ENCODE measurements around the gene SPCS2.
"Not testable (repeated sequence)": the region's sequence is repeated elsewhere in the genome, so short reads cannot be mapped to it uniquely, and the experiment has no call there.

SPCS2 gene

DNA sequence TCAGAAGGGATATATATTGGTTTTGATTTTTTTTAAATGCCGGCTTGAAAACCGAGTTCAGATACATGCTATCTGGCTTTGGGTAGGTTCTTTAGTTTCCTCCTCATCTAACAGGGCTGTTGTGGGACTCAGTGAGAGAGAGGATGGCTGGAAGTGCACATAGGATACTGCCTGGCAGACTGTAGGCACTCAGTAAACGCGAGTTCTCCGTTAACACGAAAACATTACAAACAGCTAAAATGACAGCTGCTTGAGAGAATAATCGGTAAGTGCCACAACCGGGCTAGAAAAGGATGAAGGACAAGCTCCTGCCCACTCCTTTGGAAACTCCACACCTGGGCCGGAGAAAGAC lies 544 bp upstream of the SPCS2 start:
- DNase-seq (ENCODE audit: extremely low spot score, insufficient read length, low read depth) (no peak), FAIRE-seq (no peak)

GRCh38 chr11:74949753-74950137 lies 679 bp downstream of the SPCS2 start:
- DNase-seq (ENCODE audit: extremely low spot score, insufficient read length, low read depth) (no peak), FAIRE-seq (no peak)

GRCh38 chr11:74950374-74950969 lies 1.4 kb downstream of the SPCS2 start:
- DNase-seq (ENCODE audit: extremely low spot score, insufficient read length, low read depth) (no peak), FAIRE-seq (peak; percentile 76)

DNA sequence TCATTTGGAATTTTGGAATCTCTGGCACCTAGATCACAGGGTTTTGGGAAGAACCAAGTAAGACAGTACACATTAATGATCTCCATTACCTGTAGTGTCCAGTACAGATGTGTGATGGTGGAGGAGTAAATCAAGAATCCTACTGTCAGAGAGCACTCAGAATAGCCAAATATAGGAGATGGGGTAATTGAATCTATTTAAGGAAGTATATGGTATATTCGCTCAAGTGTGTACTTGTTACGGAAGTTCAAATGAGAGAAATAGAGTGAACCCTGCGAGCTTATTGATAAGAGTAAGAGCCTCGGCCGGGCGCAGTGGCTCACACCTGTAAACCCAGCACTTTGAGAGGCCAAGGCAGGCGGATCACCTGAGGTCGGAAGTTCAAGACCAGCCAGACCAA lies 2.2 kb downstream of the SPCS2 start:
- DNase-seq (ENCODE audit: extremely low spot score, insufficient read length, low read depth) (no peak), FAIRE-seq (no peak)

- FAIRE-seq (no peak), DNase-seq (ENCODE audit: extremely low spot score, insufficient read length, low read depth) (no peak)
These were observed 3.7 kb downstream of the SPCS2 start for GRCh38 chr11:74952752-74953151.

GRCh38 chr11:74953451-74953850 lies 4.4 kb downstream of the SPCS2 start:
- DNase-seq (ENCODE audit: extremely low spot score, insufficient read length, low read depth) (no peak), FAIRE-seq (peak; percentile 60)

- FAIRE-seq (peak; percentile 21), DNase-seq (ENCODE audit: extremely low spot score, insufficient read length, low read depth) (no peak)
These were observed 5.1 kb downstream of the SPCS2 start for GRCh38 chr11:74954199-74954598.

DNA sequence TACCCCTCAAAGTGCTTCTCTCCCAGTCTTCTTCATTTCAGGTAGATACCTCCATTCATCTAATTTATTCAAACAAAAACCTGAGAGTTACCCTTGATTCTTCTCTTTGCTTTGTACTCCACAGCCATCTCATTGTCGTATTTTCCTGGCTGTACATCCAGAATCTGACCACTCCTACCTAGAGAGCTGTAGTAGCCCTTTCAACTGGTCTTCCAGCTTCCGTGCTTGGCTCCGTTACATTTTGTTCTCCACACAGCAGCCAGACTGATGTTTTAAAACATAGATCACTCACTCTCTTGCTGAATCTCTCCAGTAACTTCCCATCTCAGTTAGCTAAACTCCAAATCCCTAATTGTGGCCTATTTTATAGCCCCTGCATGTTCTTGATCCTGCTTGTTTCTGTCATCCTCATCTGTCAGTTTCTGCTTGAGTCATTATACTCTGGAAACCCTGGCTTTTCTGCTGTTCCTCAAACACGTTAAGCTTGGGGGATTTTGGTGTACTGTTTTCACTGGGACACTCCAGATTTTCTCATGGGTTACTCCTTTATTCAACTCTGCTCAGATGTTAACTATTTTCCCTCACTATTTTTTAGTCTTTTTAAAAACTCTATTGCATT lies 7.4 kb downstream of the SPCS2 start:
- no peak for DNase-seq (ENCODE audit: extremely low spot score, insufficient read length, low read depth)
- no peak for FAIRE-seq

DNA sequence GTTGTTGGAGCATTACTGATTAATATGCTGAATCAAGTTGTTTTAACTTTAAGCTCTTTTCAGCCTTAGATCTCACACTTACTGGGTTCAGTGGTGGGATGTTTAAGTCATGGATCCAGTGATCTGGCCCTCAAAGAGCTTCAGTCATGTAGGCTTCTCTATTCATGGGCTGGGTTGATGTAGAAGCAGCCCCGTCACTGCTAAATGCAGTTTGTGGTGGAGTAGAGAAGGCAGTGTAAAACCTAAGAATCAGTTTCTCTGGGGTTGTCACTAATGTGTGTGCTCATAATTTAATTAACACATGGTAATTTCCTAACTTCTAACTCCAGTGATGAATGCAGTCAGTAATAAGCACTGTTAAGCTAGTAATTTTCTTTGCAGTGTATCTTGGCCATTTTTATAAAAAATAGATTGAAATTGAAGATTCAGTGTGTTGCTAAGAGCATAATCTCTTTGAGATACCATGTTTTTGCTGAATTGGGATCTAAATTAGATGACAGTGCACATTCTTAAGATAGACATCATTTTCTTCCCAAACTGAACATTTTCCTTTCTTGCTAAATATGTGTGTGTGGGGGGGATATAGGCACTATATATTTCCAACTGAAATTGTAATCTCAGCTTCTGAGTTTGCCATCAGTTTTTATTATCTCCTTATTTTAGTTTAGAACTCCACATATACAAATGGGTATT lies 9.0 kb downstream of the SPCS2 start:
- DNase-seq (ENCODE audit: extremely low spot score, insufficient read length, low read depth) = no peak
- no peak for FAIRE-seq

GRCh38 chr11:74960128-74960527 lies 11.1 kb downstream of the SPCS2 start:
- FAIRE-seq; DNase-seq (ENCODE audit: extremely low spot score, insufficient read length, low read depth): not testable (repeated sequence)

DNA sequence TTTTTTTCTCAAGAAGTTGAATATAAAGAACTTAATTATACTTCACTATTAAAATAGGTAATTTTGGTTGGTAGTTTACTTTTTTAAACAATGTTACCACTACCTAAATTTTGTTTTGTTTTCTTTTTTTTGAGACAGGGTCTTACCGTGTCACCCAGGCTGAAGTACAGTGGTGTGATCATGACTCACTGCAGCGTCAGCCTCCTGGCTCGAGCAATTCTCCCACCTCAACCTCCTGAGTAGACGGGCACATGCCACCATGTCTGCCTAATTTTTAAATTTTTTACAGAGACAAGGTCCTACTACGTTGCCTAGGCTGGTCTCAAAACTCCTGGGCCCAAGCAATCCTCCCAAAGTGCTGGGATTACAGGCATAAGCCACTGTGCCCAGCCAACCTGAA lies 17.6 kb downstream of the SPCS2 start:
- FAIRE-seq (no peak), DNase-seq (ENCODE audit: extremely low spot score, insufficient read length, low read depth) (no peak)

DNA sequence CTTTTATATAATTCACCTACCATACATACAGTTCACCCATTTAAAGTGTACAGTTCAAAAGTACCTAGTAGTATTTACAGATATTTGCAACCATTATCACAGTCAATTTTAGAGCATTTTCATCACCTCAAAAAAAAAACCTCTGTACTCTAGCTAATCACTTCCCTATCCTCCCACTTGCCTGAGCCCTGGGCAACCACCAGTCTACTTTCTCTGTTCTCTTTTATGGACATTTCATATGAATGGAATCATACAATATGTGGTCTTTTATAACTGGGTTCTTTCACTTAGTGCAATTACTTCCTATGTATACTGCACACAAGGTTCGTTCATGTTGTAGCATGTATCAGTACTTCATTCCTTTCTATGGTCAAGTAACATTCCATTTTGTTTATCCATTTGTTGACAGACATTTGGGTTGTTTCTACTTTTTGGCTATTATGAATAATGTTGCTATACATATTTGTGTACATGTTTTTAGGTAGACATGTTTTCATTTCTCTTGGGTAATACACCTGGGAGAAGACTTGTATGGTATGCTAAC lies 21.9 kb downstream of the SPCS2 start:
- FAIRE-seq (no peak), DNase-seq (ENCODE audit: extremely low spot score, insufficient read length, low read depth) (no peak)

GRCh38 chr11:74971424-74971823 lies 22.4 kb downstream of the SPCS2 start:
- no peak for DNase-seq (ENCODE audit: extremely low spot score, insufficient read length, low read depth)
- no peak for FAIRE-seq

- FAIRE-seq (no peak), DNase-seq (ENCODE audit: extremely low spot score, insufficient read length, low read depth) (no peak)
These were observed 29.0 kb downstream of the SPCS2 start for GRCh38 chr11:74978041-74978440.

DNA sequence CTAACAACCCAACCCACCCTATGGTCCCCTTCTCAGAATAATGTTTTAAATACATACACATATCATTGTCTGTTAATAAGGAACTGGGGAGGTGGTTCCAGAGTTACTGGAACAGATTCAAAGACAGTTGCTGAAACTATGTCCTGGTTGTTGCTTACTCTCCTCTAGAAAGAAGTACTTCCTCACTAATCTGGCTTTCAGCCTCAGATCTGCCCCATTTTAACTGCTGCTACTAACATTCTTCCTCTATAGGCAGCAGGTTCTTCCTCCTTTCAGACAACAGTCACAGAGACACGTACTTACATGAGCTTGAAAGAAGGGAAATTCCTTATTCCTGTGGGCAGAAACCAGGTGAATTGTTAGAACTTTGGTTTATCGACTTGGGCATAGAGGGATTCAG lies 31.6 kb downstream of the SPCS2 start:
- DNase-seq (ENCODE audit: extremely low spot score, insufficient read length, low read depth) = no peak
- no peak for FAIRE-seq

DNA sequence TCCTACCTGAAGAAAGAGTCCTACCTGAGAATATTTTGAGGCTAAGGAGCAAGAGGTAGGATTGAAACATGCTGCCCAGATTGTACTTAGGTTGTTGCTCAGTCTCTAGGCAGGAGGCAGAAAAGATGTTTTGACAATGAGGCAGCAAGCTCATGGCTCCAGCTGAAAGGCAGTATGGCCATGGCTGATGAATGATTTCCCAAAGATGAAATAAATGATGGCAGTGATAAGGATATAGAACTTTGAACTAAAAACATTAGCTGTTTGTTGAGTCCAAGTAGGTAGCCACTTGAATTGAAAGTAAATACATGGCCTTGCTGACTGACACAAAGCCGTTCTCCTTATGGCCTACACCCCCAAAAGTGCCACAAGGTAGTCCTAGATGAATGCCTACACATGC lies 32.8 kb downstream of the SPCS2 start:
- FAIRE-seq (no peak), DNase-seq (ENCODE audit: extremely low spot score, insufficient read length, low read depth) (no peak)

DNA sequence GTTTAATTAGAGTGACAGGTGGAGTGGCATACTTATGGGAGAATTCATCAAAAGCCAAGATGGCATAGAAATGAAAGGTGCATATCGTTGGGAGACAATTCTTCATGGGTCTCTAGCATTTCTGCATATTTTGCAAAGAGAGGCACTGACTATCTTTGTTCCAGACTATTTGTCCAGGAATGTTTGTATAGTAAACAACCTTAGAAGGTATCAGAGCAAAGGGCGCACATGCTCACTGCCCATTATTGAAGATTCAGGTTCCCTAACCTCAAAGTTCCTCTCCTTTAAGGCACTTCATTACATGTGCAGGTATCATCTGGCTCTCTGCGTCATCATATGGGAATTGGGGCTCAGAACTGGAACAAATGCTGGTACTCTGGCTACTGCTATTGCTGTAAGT lies 35.0 kb downstream of the SPCS2 start:
- FAIRE-seq = no peak
- no peak for DNase-seq (ENCODE audit: extremely low spot score, insufficient read length, low read depth)

DNA sequence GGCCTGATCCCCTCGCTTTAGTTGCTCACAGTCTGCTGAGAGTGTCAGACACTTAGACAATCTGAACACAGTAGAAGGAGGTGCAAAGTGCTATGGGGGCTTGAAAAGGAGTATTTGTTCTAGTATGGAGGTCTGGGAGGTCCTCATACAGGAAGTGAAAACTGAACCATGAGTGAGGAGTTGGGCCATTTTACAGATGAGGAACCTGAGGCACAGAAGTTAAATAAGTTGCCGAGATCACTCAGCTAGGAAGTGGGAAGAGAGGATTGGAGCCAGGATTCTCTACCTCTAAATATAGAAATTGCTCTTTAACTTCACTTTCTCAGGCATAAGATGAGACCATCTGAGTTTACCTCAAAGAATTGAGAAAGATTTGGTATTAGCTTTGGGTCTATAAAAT lies 35.7 kb downstream of the SPCS2 start:
- DNase-seq (ENCODE audit: extremely low spot score, insufficient read length, low read depth) (no peak), FAIRE-seq (no peak)

- FAIRE-seq (peak; percentile 84), DNase-seq (ENCODE audit: extremely low spot score, insufficient read length, low read depth) (peak; percentile 76)
These were observed 39.6 kb downstream of the SPCS2 start, which contains the start of gene NEU3 for GRCh38 chr11:74988541-74989259. NEU3 (plus strand) TSS chr11:74988933; CDS start chr11:74989061, 128 bp downstream.

DNA sequence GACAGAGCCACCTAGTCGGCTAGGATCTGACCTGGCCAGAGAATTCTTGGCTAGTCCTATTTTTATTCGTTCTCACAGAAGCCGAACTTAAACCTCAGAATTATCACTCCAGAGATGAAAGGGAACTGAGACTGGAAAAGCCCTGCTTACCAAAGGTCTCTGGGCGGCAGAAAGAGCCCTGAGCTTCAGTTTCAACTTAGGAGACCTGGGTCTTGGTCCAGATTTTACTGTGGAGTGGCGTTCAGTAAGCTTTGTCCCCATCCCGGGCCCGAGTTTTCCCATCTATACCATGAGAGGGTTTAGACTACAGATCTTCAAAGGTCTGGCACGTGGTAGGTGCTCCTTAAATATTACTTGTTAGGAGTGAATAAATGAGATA lies 40.2 kb downstream of the SPCS2 start:
- no peak for FAIRE-seq

GRCh38 chr11:74990150-74990549 lies 41.1 kb downstream of the SPCS2 start:
- not testable (repeated sequence) for FAIRE-seq; DNase-seq (ENCODE audit: extremely low spot score, insufficient read length, low read depth)

More for the DNA sequence above, 40.2 kb downstream of the SPCS2 start:
- no peak for DNase-seq (ENCODE audit: extremely low spot score, insufficient read length, low read depth)

Measured in GM18507 (cell line).